Activated T-cell treated with anti-CD3 and anti-CD28 coated beads, Interleukin-2, amount 50 U/mL, for 4 hours (primary cell): Measurements from ENCODE around the gene KLHL26. TPM values are rescaled to one million over a fixed set of nuclear protein-coding genes. Genes with fewer than 3 reads are reported as not detected.
"Not testable (repeated sequence)": the region's sequence is repeated elsewhere in the genome, so short reads cannot be mapped to it uniquely, and the experiment has no call there.

ENCODE experiments used
- ATAC-seq, 2 donors: fragments of 200-7000 bp; cut with Tn5 transposase; one replicate each; pipeline ENCODE4 v1.10.0; 2021
- DNase-seq: peaks from one replicate; pipeline ENCODE4 v3.0.0-alpha.2; 2020
- H3K27me3 Mint-ChIP-seq: one replicate; pipeline ENCODE4 v1.8.0; 2021; ENCODE audit warnings: low read depth, mixed read lengths
- H3K36me3 Mint-ChIP-seq: one replicate; pipeline ENCODE4 v1.8.0; 2022; ENCODE audit warnings: mixed read lengths; ENCODE audit not compliant: insufficient read depth
- H3K4me1 Mint-ChIP-seq: one replicate; pipeline ENCODE4 v1.8.0; 2021; ENCODE audit warnings: low read depth, mixed read lengths
- H3K4me3 Mint-ChIP-seq: one replicate; pipeline ENCODE4 v1.8.0; 2021; ENCODE audit warnings: mild to moderate bottlenecking, moderate library complexity, mixed read lengths
- H3K9me3 Mint-ChIP-seq: one replicate; pipeline ENCODE4 v1.8.0; 2021; ENCODE audit warnings: mixed read lengths
- total RNA-seq, 3 donors: library from RNA; stranded (reverse); gene quantifications; one replicate each; pipeline ENCODE4 v1.2.1, GENCODE V29; 2021

The KLHL26 gene
- total RNA-seq, 3 donors from 2014 or later: 14.7 to 20.3 (median 17.0) TPM

GRCh38 chr19:18668252-18668631, 31.4 kb downstream of the KLHL26 start:
- H3K27me3 Mint-ChIP-seq: no peaks in the 10 kb centered on the region
- peaks cover 11% of the 10 kb centered on the region for H3K4me1 Mint-ChIP-seq
- ATAC-seq: no peak
- no peaks in the 10 kb centered on the region for H3K9me3 Mint-ChIP-seq
- no peak for DNase-seq
- no peak overlapping the region for H3K4me3 Mint-ChIP-seq
- H3K36me3 Mint-ChIP-seq: peaks cover 9% of the 10 kb centered on the region

GRCh38 chr19:18668744-18669523, 32.1 kb downstream of the KLHL26 start:
- Mint-ChIP-seq H3K9me3 (no peaks in the 10 kb centered on the region), H3K4me3 (no peak overlapping the region), H3K36me3 (peaks cover 9% of the 10 kb centered on the region), H3K4me1 (peaks cover 4% of the 10 kb centered on the region), H3K27me3 (no peaks in the 10 kb centered on the region)
- DNase-seq (no peak), ATAC-seq (no peak)

- no peaks in the 10 kb centered on the region for H3K9me3 Mint-ChIP-seq
- no peaks in the 10 kb centered on the region for H3K4me1 Mint-ChIP-seq
- H3K36me3 Mint-ChIP-seq: peaks cover 9% of the 10 kb centered on the region
- no peak overlapping the region for H3K4me3 Mint-ChIP-seq
- ATAC-seq: no peak
- no peak for DNase-seq
- no peaks in the 10 kb centered on the region for H3K27me3 Mint-ChIP-seq
Measured at GRCh38 chr19:18669524-18669817, 32.6 kb downstream of the KLHL26 start.

- DNase-seq: no peak
- Mint-ChIP-seq H3K4me1 (no peaks in the 10 kb centered on the region), H3K4me3 (no peak overlapping the region), H3K27me3 (no peaks in the 10 kb centered on the region), H3K9me3 (no peaks in the 10 kb centered on the region), H3K36me3 (peaks cover 9% of the 10 kb centered on the region)
- no peak for ATAC-seq
Measured at GRCh38 chr19:18669883-18670282, 33.1 kb downstream of the KLHL26 start.

GRCh38 chr19:18670312-18670711, 33.5 kb downstream of the KLHL26 start:
- DNase-seq (no peak), ATAC-seq (no peak)
- no peak overlapping the region for H3K4me3 Mint-ChIP-seq
- H3K36me3 Mint-ChIP-seq: peaks cover 9% of the 10 kb centered on the region
- H3K9me3 Mint-ChIP-seq: no peaks in the 10 kb centered on the region
- H3K27me3 Mint-ChIP-seq: no peaks in the 10 kb centered on the region
- no peaks in the 10 kb centered on the region for H3K4me1 Mint-ChIP-seq

- Mint-ChIP-seq H3K9me3 (no peaks in the 10 kb centered on the region), H3K4me1 (no peaks in the 10 kb centered on the region), H3K36me3 (peaks cover 9% of the 10 kb centered on the region), H3K27me3 (no peaks in the 10 kb centered on the region), H3K4me3 (no peak overlapping the region)
- ATAC-seq (no peak), DNase-seq (no peak)
Measured at GRCh38 chr19:18671303-18672043, 34.6 kb downstream of the KLHL26 start.

- Mint-ChIP-seq H3K27me3 (no peaks in the 10 kb centered on the region), H3K9me3 (no peaks in the 10 kb centered on the region), H3K36me3 (peaks cover 9% of the 10 kb centered on the region), H3K4me1 (no peaks in the 10 kb centered on the region), H3K4me3 (no peak overlapping the region)
- DNase-seq: no peak
- no peak for ATAC-seq
Measured at GRCh38 chr19:18672044-18672451, 35.2 kb downstream of the KLHL26 start.

- Mint-ChIP-seq H3K4me3 (no peak overlapping the region), H3K9me3 (no peaks in the 10 kb centered on the region), H3K27me3 (no peaks in the 10 kb centered on the region), H3K36me3 (peaks cover 5% of the 10 kb centered on the region), H3K4me1 (no peaks in the 10 kb centered on the region)
- ATAC-seq (no peak), DNase-seq (no peak)
Measured at GRCh38 chr19:18672606-18673337, 35.9 kb downstream of the KLHL26 start.

- no peak overlapping the region for H3K4me3 Mint-ChIP-seq
Measured at GRCh38 chr19:18674616-18675015, 37.8 kb downstream of the KLHL26 start.

GRCh38 chr19:18675779-18676178, 39.0 kb downstream of the KLHL26 start:
- Mint-ChIP-seq H3K4me3 (no peak overlapping the region), H3K36me3 (no peaks in the 10 kb centered on the region), H3K9me3 (no peaks in the 10 kb centered on the region), H3K4me1 (no peaks in the 10 kb centered on the region), H3K27me3 (no peaks in the 10 kb centered on the region)
- ATAC-seq (no peak), DNase-seq (peak; percentile 16)

More at GRCh38 chr19:18674616-18675015, 37.8 kb downstream of the KLHL26 start:
- ATAC-seq: no peak
- Mint-ChIP-seq H3K9me3 (no peaks in the 10 kb centered on the region), H3K36me3 (peaks cover 5% of the 10 kb centered on the region), H3K4me1 (no peaks in the 10 kb centered on the region), H3K27me3 (no peaks in the 10 kb centered on the region)
- no peak for DNase-seq

GRCh38 chr19:18676692-18677091, 39.9 kb downstream of the KLHL26 start:
- ATAC-seq: no peak
- H3K4me3 Mint-ChIP-seq: no peak overlapping the region
- no peaks in the 10 kb centered on the region for H3K9me3 Mint-ChIP-seq
- no peak for DNase-seq
- H3K4me1 Mint-ChIP-seq: no peaks in the 10 kb centered on the region
- no peaks in the 10 kb centered on the region for H3K27me3 Mint-ChIP-seq
- H3K36me3 Mint-ChIP-seq: no peaks in the 10 kb centered on the region

- Mint-ChIP-seq H3K4me3 (no peak overlapping the region), H3K36me3 (no peaks in the 10 kb centered on the region), H3K4me1 (no peaks in the 10 kb centered on the region), H3K27me3 (no peaks in the 10 kb centered on the region), H3K9me3 (no peaks in the 10 kb centered on the region)
- ATAC-seq: no peak
- no peak for DNase-seq
Measured at GRCh38 chr19:18677156-18677555, 40.3 kb downstream of the KLHL26 start.

- H3K36me3 Mint-ChIP-seq, ATAC-seq: not testable (repeated sequence)
Measured at GRCh38 chr19:18680148-18680547, 43.3 kb downstream of the KLHL26 start.

GRCh38 chr19:18682807-18683108, 45.9 kb downstream of the KLHL26 start:
- no peaks in the 10 kb centered on the region for H3K9me3 Mint-ChIP-seq

More at GRCh38 chr19:18680148-18680547, 43.3 kb downstream of the KLHL26 start:
- not testable (repeated sequence) for H3K9me3 Mint-ChIP-seq, H3K27me3 Mint-ChIP-seq, DNase-seq, H3K4me3 Mint-ChIP-seq
- peaks cover 16% of the 10 kb centered on the region for H3K4me1 Mint-ChIP-seq

More at GRCh38 chr19:18682807-18683108, 45.9 kb downstream of the KLHL26 start:
- Mint-ChIP-seq H3K4me1 (peaks cover 21% of the 10 kb centered on the region), H3K36me3 (no peaks in the 10 kb centered on the region), H3K4me3 (peak overlapping the region; percentile 82), H3K27me3 (no peaks in the 10 kb centered on the region)
- ATAC-seq (no peak), DNase-seq (no peak)
